ENCODE results near the gene ATG13.
"Not testable (repeated sequence)": the region's sequence is repeated elsewhere in the genome, so short reads cannot be mapped to it uniquely, and the experiment has no call there.

ATG13 gene

DNA sequence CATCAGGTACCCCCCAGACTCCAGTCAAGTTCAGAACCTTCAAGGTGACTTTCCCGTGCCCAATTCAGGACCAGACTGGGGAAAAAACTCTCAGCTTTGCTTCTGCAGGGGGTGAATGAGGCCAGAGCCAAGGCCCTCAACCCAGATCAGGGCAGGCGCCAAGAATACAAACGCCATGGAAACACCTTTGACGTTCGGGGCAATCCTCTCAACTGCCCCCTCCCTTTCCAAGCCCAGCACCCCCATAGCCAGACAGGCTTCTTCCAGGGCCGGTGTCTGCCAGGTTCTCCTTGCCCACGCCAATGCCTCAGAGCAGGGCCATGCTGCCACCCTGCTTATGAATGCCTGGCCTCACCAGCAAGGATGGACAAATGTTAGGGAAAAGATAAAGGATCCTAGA, 77.3 kb downstream of the ATG13 start:
- DNase-seq (ENCODE audit: low read depth in 1 of 2, low spot score in 1 of 2) = no peak

DNA sequence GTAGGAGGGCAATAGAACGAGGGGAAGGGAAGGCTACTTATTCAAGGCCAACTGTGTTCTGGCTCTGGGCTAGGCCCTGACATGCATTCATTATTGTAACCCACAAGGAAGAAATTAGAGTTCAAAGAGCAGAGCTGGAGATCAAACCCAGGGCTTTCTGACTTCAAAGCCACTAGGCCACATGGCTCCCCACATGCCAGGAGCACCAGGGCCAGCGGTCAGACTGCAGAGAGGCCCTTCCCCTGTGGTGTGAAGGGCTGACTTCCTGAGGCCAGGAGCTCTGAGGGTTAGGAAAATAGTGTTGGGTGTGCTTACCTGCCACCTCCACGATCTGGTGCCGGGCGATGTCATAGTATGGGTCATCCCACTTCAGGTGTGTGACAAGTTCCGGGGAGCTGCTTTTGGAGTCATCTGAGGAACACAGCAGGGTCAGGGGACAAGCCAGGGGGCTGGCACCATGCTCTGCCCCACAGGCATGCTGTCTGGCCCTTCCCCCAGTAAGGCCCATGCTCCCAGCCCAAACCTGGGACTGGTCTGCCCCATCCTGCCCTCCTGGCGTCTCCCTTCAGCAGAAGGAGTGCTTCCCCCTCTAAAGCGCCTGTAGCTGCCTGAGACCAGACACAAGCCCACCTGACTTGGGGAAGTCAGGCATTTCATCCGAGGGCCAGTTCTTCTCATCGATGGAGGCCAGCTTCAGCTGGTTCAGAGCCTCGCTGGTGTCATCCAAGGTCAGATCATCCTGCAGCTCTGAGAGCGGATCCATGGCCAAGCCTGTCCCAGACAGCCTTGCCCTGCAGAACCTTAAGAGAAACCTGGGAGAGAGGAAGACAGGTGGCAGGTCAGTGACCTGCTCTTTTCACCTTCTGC, 78.2 kb downstream of the ATG13 start:
- no peak for DNase-seq (ENCODE audit: low read depth in 1 of 2, low spot score in 1 of 2)

DNA sequence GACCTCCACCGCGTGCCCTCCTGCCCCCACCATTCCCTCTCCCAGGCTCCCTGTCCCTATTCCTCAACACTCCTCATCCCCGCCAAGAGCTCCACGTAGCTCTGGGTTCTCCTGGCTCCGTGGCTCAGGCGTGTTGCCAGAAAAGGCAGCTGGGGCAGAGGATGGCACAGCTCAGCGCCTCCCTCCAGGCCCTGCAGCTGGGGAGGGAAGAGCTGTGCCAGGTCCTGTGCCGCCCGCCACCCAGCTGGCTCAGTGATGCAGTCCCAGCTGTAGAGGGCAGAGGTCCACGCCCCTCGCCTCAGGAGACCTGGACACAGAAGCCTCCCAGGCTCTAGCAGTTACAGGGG, 78.8 kb downstream of the ATG13 start:
- DNase-seq (ENCODE audit: low read depth in 1 of 2, low spot score in 1 of 2) = no peak

DNA sequence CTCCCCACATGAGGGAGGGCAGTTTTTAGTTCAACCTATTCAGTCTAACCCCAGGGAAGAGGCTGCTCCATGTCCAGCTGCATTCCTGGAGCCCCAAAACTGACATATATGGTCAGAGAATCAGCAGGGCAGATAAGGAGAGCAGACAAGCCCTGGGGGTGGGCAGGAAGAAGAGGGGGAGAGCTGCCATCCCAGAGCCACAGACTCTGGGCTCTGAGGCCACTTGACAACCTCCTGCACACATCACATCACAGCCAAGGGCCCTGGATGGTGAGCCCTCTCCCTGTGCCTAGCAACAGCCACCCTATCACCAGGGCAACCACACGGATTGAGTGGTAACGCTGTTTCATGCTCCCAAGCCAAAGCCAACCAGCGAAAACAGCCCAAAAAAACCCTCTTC, 80.0 kb downstream of the ATG13 start:
- DNase-seq (ENCODE audit: low read depth in 1 of 2, low spot score in 1 of 2) = no peak

DNA sequence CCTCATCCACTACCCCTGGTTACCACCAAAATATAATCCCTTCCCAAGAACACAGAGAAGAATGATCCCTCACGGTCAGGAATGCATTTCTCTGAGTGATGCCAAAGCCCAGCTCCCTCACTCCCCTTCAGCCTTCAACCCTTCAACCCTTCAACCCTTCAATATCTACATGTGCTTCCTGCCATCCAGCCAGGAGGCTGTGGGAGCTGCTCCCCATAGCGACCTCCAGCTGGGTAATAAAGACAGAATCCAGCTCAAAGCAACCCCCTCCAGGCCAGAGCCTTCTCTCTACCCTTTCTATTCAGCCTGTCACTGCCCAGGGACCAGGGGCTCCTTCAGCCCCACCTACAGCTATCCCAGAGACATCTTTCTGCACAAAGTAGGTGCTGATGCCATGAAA, 80.4 kb downstream of the ATG13 start:
- no peak for DNase-seq (ENCODE audit: low read depth in 1 of 2, low spot score in 1 of 2)

DNA sequence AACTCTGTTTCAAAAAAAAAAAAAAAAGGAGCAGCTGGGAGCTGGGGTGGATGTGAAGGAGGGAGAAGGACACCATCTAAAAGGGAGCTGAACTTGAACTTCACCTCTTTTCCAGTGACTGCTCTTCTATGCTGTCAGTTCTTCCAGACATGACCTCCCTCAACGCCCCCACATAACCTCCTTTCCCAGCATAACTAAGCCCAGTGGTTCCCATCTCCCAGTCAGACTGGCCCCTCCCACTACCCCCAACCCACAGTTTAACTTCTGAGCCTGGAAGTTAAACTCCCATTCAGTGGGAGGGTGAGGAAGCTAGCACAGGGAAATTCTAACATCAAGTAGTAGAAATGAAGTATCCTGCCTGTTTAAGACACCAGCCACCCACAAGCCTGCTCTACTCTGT, 81.2 kb downstream of the ATG13 start:
- no peak for DNase-seq (ENCODE audit: low read depth in 1 of 2, low spot score in 1 of 2)

GRCh38 chr11:46700241-46701077, 83.1 kb downstream of the ATG13 start, which contains the start of the genes ARHGAP1 and ZNF408:
Gene ARHGAP1, minus strand, starts transcription at chr11:46700619. Its CDS starts 4,512 bp downstream, at chr11:46696107.
Gene ZNF408, plus strand, starts transcription at chr11:46701031. Its CDS starts 17 bp downstream, at chr11:46701048.
- peak; percentile 98 to 99 for DNase-seq (ENCODE audit: low read depth in 1 of 2, low spot score in 1 of 2)

- no peak for DNase-seq (ENCODE audit: low read depth in 1 of 2, low spot score in 1 of 2)
Measured at GRCh38 chr11:46701078-46701654, 83.8 kb downstream of the ATG13 start.

DNA sequence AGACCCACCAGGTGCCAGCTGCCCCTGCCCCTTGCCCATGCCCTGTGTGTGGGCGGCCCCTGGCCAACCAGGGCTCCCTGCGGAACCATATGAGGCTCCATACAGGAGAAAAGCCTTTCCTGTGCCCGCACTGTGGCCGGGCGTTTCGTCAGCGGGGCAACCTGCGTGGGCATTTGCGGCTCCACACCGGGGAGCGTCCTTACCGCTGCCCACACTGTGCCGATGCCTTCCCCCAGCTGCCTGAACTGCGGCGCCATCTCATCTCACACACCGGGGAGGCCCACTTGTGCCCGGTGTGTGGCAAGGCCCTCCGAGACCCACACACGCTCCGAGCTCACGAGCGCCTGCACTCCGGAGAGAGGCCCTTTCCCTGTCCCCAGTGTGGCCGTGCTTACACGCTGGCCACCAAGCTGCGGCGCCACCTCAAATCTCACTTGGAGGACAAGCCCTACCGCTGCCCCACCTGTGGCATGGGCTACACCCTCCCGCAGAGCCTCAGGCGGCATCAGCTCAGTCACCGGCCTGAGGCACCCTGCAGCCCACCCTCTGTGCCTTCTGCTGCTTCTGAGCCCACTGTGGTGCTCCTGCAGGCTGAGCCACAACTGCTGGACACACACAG, 87.8 kb downstream of the ATG13 start:
- no peak for DNase-seq (ENCODE audit: low read depth in 1 of 2, low spot score in 1 of 2)

- no peak for DNase-seq (ENCODE audit: low read depth in 1 of 2, low spot score in 1 of 2)
Measured at GRCh38 chr11:46706886-46707285, 89.5 kb downstream of the ATG13 start.

- DNase-seq (ENCODE audit: low read depth in 1 of 2, low spot score in 1 of 2) = not testable (repeated sequence)
Measured at GRCh38 chr11:46709351-46709750, 92.0 kb downstream of the ATG13 start.

- no peak for DNase-seq (ENCODE audit: low read depth in 1 of 2, low spot score in 1 of 2)
Measured at GRCh38 chr11:46710821-46711269, 93.5 kb downstream of the ATG13 start.

DNA sequence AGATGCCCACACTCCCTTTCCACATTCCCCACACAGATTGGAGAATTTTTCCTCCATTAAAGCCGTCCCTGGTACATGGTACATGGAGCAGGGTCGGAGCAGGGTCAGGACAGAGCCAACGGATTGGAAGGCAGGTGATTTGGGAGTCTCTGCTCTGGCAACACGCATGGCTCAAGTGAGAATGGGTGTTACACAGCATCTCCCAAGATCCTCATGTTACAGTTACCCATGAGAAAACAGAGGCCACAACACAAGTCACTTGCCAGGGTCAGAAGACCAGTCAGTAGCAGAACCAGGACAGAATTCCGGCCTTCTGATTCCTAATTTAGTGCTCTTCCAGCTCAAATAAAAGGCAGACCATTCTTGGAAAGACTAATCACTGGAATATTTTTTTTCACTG, 94.0 kb downstream of the ATG13 start:
- no peak for DNase-seq (ENCODE audit: low read depth in 1 of 2, low spot score in 1 of 2)

- no peak for DNase-seq (ENCODE audit: low read depth in 1 of 2, low spot score in 1 of 2)
Measured at GRCh38 chr11:46712874-46713576, 95.7 kb downstream of the ATG13 start.

DNA sequence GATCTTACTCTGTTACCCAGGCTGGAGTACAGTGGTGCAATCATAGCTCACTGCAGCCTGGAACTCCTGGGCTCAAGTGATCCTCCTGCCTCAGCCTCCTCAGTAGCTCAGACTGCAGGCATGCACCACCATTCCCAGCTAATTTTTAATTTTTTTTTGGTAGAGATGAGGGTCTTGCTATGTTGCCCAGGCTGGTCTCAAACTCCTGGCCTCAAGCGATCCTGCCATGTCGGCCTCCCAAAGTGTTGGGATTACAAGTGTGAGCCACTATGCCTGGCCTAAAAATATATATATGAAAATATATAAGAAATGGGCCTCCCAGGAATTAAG, 100.4 kb downstream of the ATG13 start:
- DNase-seq (ENCODE audit: low read depth in 1 of 2, low spot score in 1 of 2) = not testable (repeated sequence)

- DNase-seq (ENCODE audit: low read depth in 1 of 2, low spot score in 1 of 2) = no peak
Measured at GRCh38 chr11:46718155-46719019, 101.0 kb downstream of the ATG13 start.

- DNase-seq (ENCODE audit: low read depth in 1 of 2, low spot score in 1 of 2) = no peak
Measured at GRCh38 chr11:46719048-46719542, 101.7 kb downstream of the ATG13 start, which contains the start of gene F2. Gene F2, plus strand, starts transcription at chr11:46719213. Its CDS starts 23 bp downstream, at chr11:46719236.

- no peak for DNase-seq (ENCODE audit: low read depth in 1 of 2, low spot score in 1 of 2)
Measured at GRCh38 chr11:46719543-46720218, 102.3 kb downstream of the ATG13 start.

DNA sequence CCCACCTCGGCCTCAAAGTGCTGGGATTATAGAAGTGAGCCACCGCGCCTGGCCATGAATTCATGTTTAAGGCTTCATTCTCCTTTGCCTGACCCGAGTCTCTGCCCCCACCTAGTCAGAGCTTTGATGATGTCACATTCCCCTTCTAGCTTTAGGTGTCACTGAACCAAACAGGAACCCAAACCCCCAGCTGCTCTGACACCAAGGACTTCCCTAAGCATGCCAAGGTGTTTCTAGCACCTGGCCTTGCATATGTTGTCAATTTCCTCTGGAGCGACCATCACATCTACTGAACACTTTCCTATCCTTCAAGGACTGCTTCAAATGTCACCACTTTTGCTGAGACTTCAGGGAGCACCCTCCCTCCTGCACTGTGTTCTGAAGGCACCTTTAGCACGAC, 103.9 kb downstream of the ATG13 start:
- no peak for DNase-seq (ENCODE audit: low read depth in 1 of 2, low spot score in 1 of 2)

All from activated CD4-positive, alpha-beta T cell treated with anti-CD3 and anti-CD28 coated beads, Interleukin-2, amount 50 U/mL, for 24 hours (primary cell).